HEK293 (cell line): Measurements from ENCODE around the gene DCANP1.

Experiments used
- CTCF ChIA-PET: fragments of 350-600 bp; formaldehyde crosslinking; extraction: SDS; loops from one replicate; lab custom pipeline; 2021; ENCODE audit warnings: antibody characterized with exemption; lab: Yijun Ruan, JAX
- POLR2A ChIA-PET: fragments of 300-600 bp; formaldehyde crosslinking; extraction: SDS; loops from one replicate; lab custom pipeline; 2020; ENCODE audit warnings: antibody characterized with exemption, inconsistent platforms; lab: Yijun Ruan, JAX
- H3K27ac ChIP-seq: fragments of 200-500 bp; sonication (Bioruptor generic); 2 replicates; pipeline ENCODE4 v1.5.1; 2014; ENCODE audit warnings: low read depth, low read length, control low read depth, inconsistent platforms; ENCODE audit errors: extremely low read depth
- H3K36me3 ChIP-seq, 2 experiments: fragments of 200-500 bp in 1 of 2; sonication (Bioruptor generic) in 1 of 2; 1 replicate in 1 of 2; 2 replicates in 1 of 2; pipeline ENCODE4 v1.5.1; 2014 to 2017; ENCODE audit warnings: inconsistent platforms in 2 of 2, low read length in 2 of 2; ENCODE audit not compliant: control insufficient read depth in 2 of 2, insufficient read depth in 1 of 2
- H3K4me1 ChIP-seq: fragments of 200-500 bp; sonication (Bioruptor generic); 2 replicates; pipeline ENCODE4 v1.5.1; 2014; ENCODE audit warnings: mild to moderate bottlenecking, low read length, inconsistent platforms; ENCODE audit not compliant: control insufficient read depth, insufficient read depth
- H3K4me3 ChIP-seq: 2 replicates; pipeline ENCODE4 v1.5.1; 2011; ENCODE audit warnings: low read depth, mild to moderate bottlenecking, control low read depth, low read length, moderate library complexity
- H3K9me3 ChIP-seq: fragments of 200-500 bp; sonication (Bioruptor generic); 2 replicates; pipeline ENCODE4 v1.5.1; 2014; ENCODE audit warnings: low read depth, low read length, inconsistent platforms; ENCODE audit not compliant: control insufficient read depth, insufficient read depth
- GLIS2 ChIP-seq: fragments of 450-650 bp; formaldehyde crosslinking; IDR thresholded peaks from 2 replicates; pipeline ENCODE4 v1.5.1; 2016; ENCODE audit warnings: missing biosample characterization, missing genetic modification characterization
- HOXD13 ChIP-seq: sonication (generic); formaldehyde crosslinking; IDR thresholded peaks from 2 replicates; pipeline ENCODE4 v1.8.0; 2022; ENCODE audit warnings: missing genetic modification reagents, borderline replicate concordance
- KLF9 ChIP-seq: fragments of 450-650 bp; formaldehyde crosslinking; IDR thresholded peaks from 2 replicates; pipeline ENCODE4 v1.5.1; 2016; ENCODE audit warnings: missing biosample characterization, missing genetic modification characterization, low read depth
- TCF7L2 ChIP-seq: IDR thresholded peaks from 2 replicates; pipeline ENCODE4 v1.6.1; 2011; ENCODE audit warnings: low read depth, mild to moderate bottlenecking, inconsistent platforms, low read length, moderate library complexity, borderline replicate concordance
- TSHZ1 ChIP-seq: fragments of 450-650 bp; formaldehyde crosslinking; IDR thresholded peaks from 2 replicates; pipeline ENCODE4 v1.5.1; 2016; ENCODE audit warnings: missing biosample characterization, missing genetic modification characterization, borderline replicate concordance
- YY1 ChIP-seq: fragments of 450-650 bp; formaldehyde crosslinking; IDR thresholded peaks from 2 replicates; pipeline ENCODE4 v1.5.1; 2018; ENCODE audit warnings: missing biosample characterization, missing genetic modification characterization
- YY2 ChIP-seq: fragments of 450-650 bp; formaldehyde crosslinking; IDR thresholded peaks from 2 replicates; pipeline ENCODE4 v1.5.1; 2016; ENCODE audit warnings: missing biosample characterization, missing genetic modification characterization
- ZBTB21 ChIP-seq: fragments of 450-650 bp; formaldehyde crosslinking; IDR thresholded peaks from 2 replicates; pipeline ENCODE4 v1.5.1; 2017; ENCODE audit warnings: missing biosample characterization, missing genetic modification characterization
- ZBTB48 ChIP-seq: fragments of 450-650 bp; formaldehyde crosslinking; IDR thresholded peaks from 2 replicates; pipeline ENCODE4 v1.5.1; 2016; ENCODE audit warnings: missing biosample characterization, missing genetic modification characterization
- ZNF155 ChIP-seq: fragments of 450-650 bp; formaldehyde crosslinking; IDR thresholded peaks from 2 replicates; pipeline ENCODE4 v1.5.1; 2016; ENCODE audit warnings: missing biosample characterization, missing genetic modification characterization
- ZNF202 ChIP-seq: fragments of 450-650 bp; formaldehyde crosslinking; IDR thresholded peaks from 2 replicates; pipeline ENCODE4 v1.5.1; 2016; ENCODE audit warnings: missing biosample characterization, missing genetic modification characterization, borderline replicate concordance
- ZNF214 ChIP-seq: fragments of 450-650 bp; formaldehyde crosslinking; IDR thresholded peaks from 2 replicates; pipeline ENCODE4 v1.5.1; 2017; ENCODE audit warnings: missing biosample characterization, mild to moderate bottlenecking, missing genetic modification characterization, borderline replicate concordance
- ZNF223 ChIP-seq: fragments of 450-650 bp; formaldehyde crosslinking; IDR thresholded peaks from 2 replicates; pipeline ENCODE4 v1.5.1; 2016; ENCODE audit warnings: missing biosample characterization, missing genetic modification characterization
- ZNF280C ChIP-seq: fragments of 450-650 bp; formaldehyde crosslinking; IDR thresholded peaks from 2 replicates; pipeline ENCODE4 v1.5.1; 2016; ENCODE audit warnings: missing biosample characterization, missing genetic modification characterization
- ZNF423 ChIP-seq: fragments of 450-650 bp; formaldehyde crosslinking; IDR thresholded peaks from 2 replicates; pipeline ENCODE4 v1.5.1; 2016; ENCODE audit warnings: missing biosample characterization, missing genetic modification characterization
- ZNF48 ChIP-seq: fragments of 450-650 bp; formaldehyde crosslinking; IDR thresholded peaks from 2 replicates; pipeline ENCODE4 v1.5.1; 2016; ENCODE audit warnings: missing biosample characterization, missing genetic modification characterization
- ZNF501 ChIP-seq: fragments of 450-650 bp; formaldehyde crosslinking; IDR thresholded peaks from 2 replicates; pipeline ENCODE4 v1.5.1; 2016; ENCODE audit warnings: missing biosample characterization, missing genetic modification characterization
- ZNF530 ChIP-seq: fragments of 450-650 bp; formaldehyde crosslinking; IDR thresholded peaks from 2 replicates; pipeline ENCODE4 v1.5.1; 2016; ENCODE audit warnings: low read depth, missing biosample characterization, missing genetic modification characterization
- ZNF548 ChIP-seq: fragments of 450-650 bp; formaldehyde crosslinking; IDR thresholded peaks from 2 replicates; pipeline ENCODE4 v1.5.1; 2016; ENCODE audit warnings: missing biosample characterization, missing genetic modification characterization
- ZNF560 ChIP-seq: fragments of 450-650 bp; formaldehyde crosslinking; IDR thresholded peaks from 2 replicates; pipeline ENCODE4 v1.5.1; 2017; ENCODE audit warnings: missing biosample characterization, missing genetic modification characterization, borderline replicate concordance
- ZNF571 ChIP-seq: fragments of 450-650 bp; formaldehyde crosslinking; IDR thresholded peaks from 2 replicates; pipeline ENCODE4 v1.5.0; 2017; ENCODE audit warnings: missing biosample characterization, missing genetic modification characterization
- ZSCAN23 ChIP-seq: fragments of 450-650 bp; formaldehyde crosslinking; IDR thresholded peaks from 2 replicates; pipeline ENCODE4 v1.5.1; 2016; ENCODE audit warnings: missing biosample characterization, missing genetic modification characterization

Gene DCANP1

DNA sequence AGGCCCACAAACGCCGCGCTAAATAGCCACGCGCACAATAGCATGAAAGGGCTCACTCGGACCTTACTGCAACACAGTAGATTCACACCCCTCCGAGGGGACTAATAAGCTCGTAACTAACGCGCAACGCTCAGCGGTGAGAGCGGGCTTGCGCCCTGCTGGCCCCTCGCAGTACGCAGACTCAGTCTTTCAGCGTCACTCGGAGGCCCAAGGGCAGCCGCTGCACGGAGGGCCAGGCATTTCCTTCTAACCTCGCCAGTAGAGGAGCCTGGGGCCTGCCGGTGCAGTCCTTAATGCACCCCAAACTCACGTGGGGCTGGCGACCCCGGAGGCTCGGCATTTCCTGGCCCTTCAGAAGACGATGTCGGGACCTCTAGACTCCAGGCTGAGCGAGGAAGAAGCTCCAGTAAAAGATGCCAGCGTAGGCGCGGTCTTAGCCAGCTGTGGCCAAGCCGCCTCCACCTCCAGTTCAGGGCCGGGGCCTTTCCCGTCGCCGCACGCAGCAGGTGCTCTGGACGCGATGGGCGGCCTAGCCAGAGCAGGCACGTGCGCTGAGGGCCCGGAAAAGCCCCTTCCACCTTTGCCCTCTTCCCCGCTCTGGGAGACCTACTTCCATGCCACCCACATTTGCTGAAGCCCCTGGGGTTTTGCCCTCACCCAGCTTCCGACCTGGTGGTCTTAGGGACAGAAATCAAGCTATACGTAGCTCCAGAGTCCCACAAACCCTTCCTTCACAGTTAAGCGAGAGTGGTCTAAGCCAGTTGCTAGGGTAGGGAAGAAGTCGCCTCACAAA, 43.3 kb upstream of the DCANP1 start:
- H3K9me3 ChIP-seq, result no peaks in the 10 kb centered on the region
- ChIA-PET POLR2A (no interaction called here), CTCF (interaction anchor here (0.7 to 3.9 kb wide), 4 partner anchors 25 to 62 kb away, joined by 3 to 24 read pairs (median 4); no protein-coding TSS in a partner anchor)
- TF ChIP-seq ZSCAN23, result no peak
- no peak for TF ChIP-seq HOXD13 (CRISPR knock-in tag)
- TF ChIP-seq ZNF530, result no peak
- TF ChIP-seq ZNF155, result no peak
- no peak for TF ChIP-seq ZNF214 (tag by site-specific recombination)
- TF ChIP-seq ZBTB21 (tag by site-specific recombination), result no peak
- no peak for TF ChIP-seq ZNF48 (tag by site-specific recombination)
- no peak for TF ChIP-seq ZNF423 (tag by site-specific recombination)
- TF ChIP-seq, all 188 proteins: peak for 0
- Histone ChIP-seq H3K27ac (no peak overlapping the region; the same call in 1 of the 2 replicates), H3K4me3 (no peak overlapping the region), H3K36me3 (no peaks in the 10 kb centered on the region), H3K4me1 (peaks cover 18% of the 10 kb centered on the region)

DNA sequence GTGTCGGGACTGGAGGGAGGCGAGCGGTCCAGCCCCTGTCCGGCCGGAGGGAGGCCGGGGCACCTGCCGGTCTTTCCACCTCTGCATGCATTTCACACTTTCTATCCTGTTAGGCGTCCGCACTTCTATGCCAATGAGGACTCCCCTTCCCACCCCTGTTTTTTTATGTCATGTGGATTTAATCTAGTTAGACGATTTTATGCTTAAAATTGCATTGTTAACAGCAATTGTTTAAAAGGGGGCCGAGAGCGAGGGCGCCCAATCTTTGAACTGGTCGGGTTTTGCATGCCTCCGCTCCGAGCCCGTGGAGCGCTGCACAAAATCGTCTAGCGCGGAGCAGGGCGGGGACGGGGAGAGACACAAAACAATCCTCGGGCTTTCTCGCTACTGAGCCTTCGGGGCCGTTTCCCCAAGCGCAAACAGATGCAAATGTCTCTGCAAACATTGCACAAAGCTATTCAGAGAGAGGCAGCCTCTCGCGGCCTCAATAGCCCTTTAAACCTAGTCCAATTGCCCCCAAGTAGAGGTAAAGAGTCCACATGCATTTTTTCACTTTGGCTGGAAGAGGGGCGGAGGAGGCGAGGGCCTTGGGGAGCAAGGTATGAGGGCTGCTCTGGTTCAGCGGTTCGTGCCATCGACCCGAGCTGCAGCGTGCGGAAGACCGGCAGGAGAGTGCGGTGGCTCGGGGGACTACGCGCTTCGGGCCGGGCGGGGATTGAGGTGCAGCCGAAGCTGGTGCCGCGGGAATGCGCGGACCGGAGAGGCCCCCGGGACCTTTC, 42.5 kb upstream of the DCANP1 start:
- POLR2A ChIA-PET, result no interaction called here
- peaks cover 18% of the 10 kb centered on the region for H3K4me1 ChIP-seq
- no peak overlapping the region for H3K4me3 ChIP-seq
- CTCF ChIA-PET, result interaction anchor here (0.7 to 3.9 kb wide), 2 partner anchors 25 to 63 kb away, joined by 3 to 24 read pairs; no protein-coding TSS in a partner anchor
- no peaks in the 10 kb centered on the region for H3K9me3 ChIP-seq
- H3K36me3 ChIP-seq, result no peaks in the 10 kb centered on the region
- TF ChIP-seq ZNF202 (tag by site-specific recombination), result no peak
- TF ChIP-seq ZBTB48, result no peak
- no peak for TF ChIP-seq ZNF548 (tag by site-specific recombination)
- peak overlapping the region; percentile 43; the same call in 1 of the 2 replicates for H3K27ac ChIP-seq

DNA sequence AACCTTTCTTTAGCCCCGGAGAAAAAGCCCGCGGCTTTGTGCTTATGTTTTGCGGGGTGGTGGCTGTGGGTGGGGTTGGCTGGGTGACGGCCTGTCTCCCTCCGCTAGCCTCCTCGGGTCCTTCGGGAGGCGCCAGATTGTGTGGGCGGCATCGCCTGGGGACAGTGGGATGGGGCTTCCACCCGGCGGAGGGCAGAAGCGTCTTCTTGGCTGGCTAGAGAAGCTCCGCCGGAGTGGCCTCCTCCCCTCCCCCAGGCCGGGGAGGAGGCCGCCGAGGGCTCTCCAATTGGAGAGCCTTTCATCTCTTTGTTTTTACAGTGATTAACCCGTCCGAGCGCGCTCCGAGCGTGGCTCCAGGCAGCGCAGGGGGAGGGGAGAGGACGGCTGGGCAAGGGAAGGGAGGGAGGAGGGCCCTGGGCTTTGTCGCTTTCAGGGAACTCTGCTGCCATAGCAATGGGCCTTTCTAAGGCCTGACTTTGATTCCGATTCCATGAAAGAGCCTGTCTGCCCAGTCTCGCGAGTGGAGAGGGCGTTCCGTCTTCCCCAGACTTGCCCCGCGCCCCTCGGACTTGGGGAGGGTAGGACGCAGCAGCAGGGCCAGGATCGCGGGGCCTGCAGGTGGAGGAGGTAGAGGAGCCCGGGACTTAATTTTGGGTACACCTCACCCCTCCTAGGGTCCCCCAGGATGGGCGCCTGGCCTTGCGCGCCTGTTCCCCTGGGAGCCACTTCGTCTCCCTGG, 41.7 kb upstream of the DCANP1 start:
- peaks cover 18% of the 10 kb centered on the region for H3K4me1 ChIP-seq
- H3K36me3 ChIP-seq, result no peaks in the 10 kb centered on the region
- ChIA-PET POLR2A (interaction anchor here (1.0 kb wide), 1 partner anchor 9 kb away, joined by 3 read pairs; no protein-coding TSS in a partner anchor), CTCF (interaction anchor here (0.6 to 4.0 kb wide), 8 partner anchors 22 to 371 kb away, joined by 3 to 26 read pairs (median 8); no protein-coding TSS in a partner anchor)
- peak overlapping the region; percentile 6; the same call in 1 of the 2 replicates for H3K4me3 ChIP-seq
- peak overlapping the region; percentile 43 for H3K27ac ChIP-seq
- H3K9me3 ChIP-seq, result no peaks in the 10 kb centered on the region
- TF ChIP-seq ZNF560, result no peak
- no peak for TF ChIP-seq ZNF571 (tag by site-specific recombination)
- TF ChIP-seq ZNF280C (tag by site-specific recombination), result no peak
- TF ChIP-seq GLIS2, result peak; percentile 86
- no peak; the same call in 1 of the 2 replicates for TF ChIP-seq KLF9 (tag by site-specific recombination)
- peak; percentile 99 for TF ChIP-seq TCF7L2
- no peak for TF ChIP-seq YY2 (tag by site-specific recombination)
- TF ChIP-seq ZNF501, result no peak
- TF ChIP-seq TSHZ1 (tag by site-specific recombination), result no peak
- TF ChIP-seq ZNF223 (tag by site-specific recombination), result no peak
- no peak for TF ChIP-seq YY1
